Measurements from ENCODE around the gene CAPN11. TPM values are rescaled to one million over a fixed set of nuclear protein-coding genes. Genes with fewer than 3 reads are reported as not detected.

Gene CAPN11
- total and polyA plus RNA-seq, 2 experiments from 2014 or later = 1.1 to 1.7 TPM

DNA sequence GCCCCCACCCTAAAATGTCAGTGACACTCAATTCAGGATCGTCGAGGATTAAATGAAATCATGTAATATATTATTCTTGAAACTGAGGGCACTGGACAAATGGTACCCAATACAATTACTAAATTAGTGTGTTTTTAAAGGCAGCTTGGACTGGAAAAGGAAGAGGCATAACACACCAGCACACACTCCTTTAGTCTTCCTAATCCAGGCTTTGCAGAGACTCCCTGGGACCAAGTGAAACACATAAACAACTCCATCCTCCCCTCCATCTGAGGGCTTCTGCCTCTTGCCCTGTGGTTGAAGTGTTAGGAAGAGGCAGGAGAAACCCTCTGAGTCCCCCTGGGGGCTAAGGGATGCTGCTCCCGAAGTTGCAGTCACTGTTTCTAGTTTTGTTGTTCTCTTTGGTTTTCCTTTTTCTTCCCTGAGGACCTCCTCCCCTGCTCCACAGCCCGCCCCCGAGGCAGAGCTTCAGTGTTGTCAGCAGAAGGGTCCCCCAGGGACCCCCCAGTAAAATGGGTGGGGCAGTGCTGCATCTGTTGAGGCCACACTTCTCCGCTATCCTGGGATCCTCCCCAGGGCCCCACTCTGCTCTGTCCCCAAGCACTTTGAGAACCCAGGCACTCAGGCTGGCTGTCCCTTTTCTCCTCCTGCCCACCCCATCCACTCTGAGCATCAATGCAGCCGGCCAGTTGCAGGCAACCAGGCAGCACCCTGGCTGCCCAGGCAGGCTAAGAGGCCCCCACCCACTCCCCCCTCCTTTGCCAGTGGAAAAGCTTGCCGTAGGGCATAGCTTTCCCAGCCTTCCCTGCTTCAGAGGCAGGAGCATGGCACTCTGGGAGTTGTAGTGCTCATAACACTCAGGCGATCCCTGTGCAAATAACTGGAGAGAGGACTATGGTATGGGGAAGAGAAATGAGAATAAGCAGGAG lies 25.4 kb upstream of the CAPN11 start:
- Histone ChIP-seq H3K4me2 (peak overlapping the region; percentile 76), H3K27ac (ENCODE audit: low read depth) (peak overlapping the region; percentile 59; the same call in 1 of the 2 replicates), H3K9me2 (ENCODE audit: insufficient read depth) (no peaks in the 10 kb centered on the region), H3F3A (replicated peaks; ENCODE audit: low read depth) (0 out of 2 replicates have a peak, but pooled peaks cover 12% of the 10 kb centered on the region), H3K27me3 (ENCODE audit: insufficient read depth) (no peaks in the 10 kb centered on the region), H3K4me1 (ENCODE audit: insufficient read depth) (peaks cover 30% of the 10 kb centered on the region), H3K4me3 (peak overlapping the region; percentile 45; the same call in 1 of the 2 replicates), H3K36me3 (ENCODE audit: insufficient read depth) (no peaks in the 10 kb centered on the region), H2AFZ (no peak overlapping the region), H4K20me1 (replicated peaks; ENCODE audit: insufficient read depth) (peaks cover 11% of the 10 kb centered on the region), H3K79me2 (replicated peaks; ENCODE audit: insufficient read depth) (peaks cover 24% of the 10 kb centered on the region)
- no peak for TF ChIP-seq JUNB (IDR thresholded peaks at IDR 0.05; ENCODE audit: unreplicated experiment)
- TF ChIP-seq EZH2 (IDR thresholded peaks at IDR 0.05; ENCODE audit: low read depth, unreplicated experiment) = no peak
- no peak for TF ChIP-seq CREB1 (CRISPR knock-in tag; IDR thresholded peaks at IDR 0.05; ENCODE audit: low read depth)
- no peak for TF ChIP-seq STAT1 (IDR thresholded peaks at IDR 0.05; ENCODE audit: unreplicated experiment)
- TF ChIP-seq, protein P1, sequence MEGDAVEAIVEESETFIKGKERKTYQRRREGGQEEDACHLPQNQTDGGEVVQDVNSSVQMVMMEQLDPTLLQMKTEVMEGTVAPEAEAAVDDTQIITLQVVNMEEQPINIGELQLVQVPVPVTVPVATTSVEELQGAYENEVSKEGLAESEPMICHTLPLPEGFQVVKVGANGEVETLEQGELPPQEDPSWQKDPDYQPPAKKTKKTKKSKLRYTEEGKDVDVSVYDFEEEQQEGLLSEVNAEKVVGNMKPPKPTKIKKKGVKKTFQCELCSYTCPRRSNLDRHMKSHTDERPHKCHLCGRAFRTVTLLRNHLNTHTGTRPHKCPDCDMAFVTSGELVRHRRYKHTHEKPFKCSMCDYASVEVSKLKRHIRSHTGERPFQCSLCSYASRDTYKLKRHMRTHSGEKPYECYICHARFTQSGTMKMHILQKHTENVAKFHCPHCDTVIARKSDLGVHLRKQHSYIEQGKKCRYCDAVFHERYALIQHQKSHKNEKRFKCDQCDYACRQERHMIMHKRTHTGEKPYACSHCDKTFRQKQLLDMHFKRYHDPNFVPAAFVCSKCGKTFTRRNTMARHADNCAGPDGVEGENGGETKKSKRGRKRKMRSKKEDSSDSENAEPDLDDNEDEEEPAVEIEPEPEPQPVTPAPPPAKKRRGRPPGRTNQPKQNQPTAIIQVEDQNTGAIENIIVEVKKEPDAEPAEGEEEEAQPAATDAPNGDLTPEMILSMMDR (conservative IDR thresholded peaks at IDR 0.05; ENCODE audit: low read depth in 2 of 2) = peak; percentile 7 to 14; a peak in 1 of 4 replicates
- peaks cover 21% of the 10 kb centered on the region for H3K27me3 Mint-ChIP-seq (ENCODE audit: insufficient read depth, low read depth, poor library complexity)
- peak; percentile 85 for ATAC-seq
- peaks cover 13% of the 10 kb centered on the region for H3K36me3 Mint-ChIP-seq (ENCODE audit: low read depth)
- H3K27ac Mint-ChIP-seq = peak overlapping the region; percentile 74
- H3K4me3 Mint-ChIP-seq = peak overlapping the region; percentile 48
- peak; percentile 58 for DNase-seq (ENCODE audit: low spot score)
- H3K4me1 Mint-ChIP-seq = peaks cover 49% of the 10 kb centered on the region
- no peaks in the 10 kb centered on the region; the same call in 2 of the 3 replicates for H3K9me3 Mint-ChIP-seq

DNA sequence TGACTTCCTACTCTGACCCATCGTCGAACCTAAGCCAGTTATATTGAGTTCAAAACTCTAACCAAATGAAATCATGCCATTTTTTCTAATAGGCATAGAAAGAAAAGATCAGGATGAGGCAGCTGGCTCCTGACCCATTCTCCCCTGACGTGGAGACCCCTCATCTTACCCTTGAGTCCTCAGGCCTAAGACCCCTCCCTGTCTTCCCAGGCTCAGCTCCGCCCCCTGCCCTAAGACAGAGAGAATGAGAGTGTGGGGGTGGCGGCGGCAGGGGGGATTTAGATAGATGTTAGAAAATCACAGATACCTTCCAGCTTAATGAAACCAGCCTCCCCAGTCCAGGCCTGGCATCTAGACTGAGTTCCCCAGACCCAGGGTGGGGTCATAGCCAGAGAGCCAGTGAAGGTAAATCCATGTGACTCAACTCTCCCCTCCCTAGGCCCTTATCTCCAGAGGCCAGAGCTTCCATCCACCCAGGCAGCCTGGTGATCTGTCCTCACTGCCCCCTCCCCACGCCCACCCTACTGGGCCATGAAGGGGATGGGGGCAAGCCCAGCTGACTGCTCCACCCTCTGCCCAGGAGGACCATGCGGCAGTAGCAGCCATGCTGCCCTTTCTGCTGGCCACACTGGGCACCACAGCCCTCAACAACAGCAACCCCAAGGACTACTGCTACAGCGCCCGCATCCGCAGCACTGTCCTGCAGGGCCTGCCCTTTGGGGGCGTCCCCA lies 24.5 kb upstream of the CAPN11 start:
- peak overlapping the region; percentile 3; the same call in 1 of the 3 replicates for H3K4me3 Mint-ChIP-seq

More for the DNA sequence above, 24.5 kb upstream of the CAPN11 start:
- H3K36me3 Mint-ChIP-seq (ENCODE audit: low read depth) = peaks cover 17% of the 10 kb centered on the region
- no peaks in the 10 kb centered on the region; the same call in 2 of the 3 replicates for H3K9me3 Mint-ChIP-seq
- H3K36me3 ChIP-seq (ENCODE audit: insufficient read depth) = no peaks in the 10 kb centered on the region
- peak; percentile 12; the same call in 2 of the 3 replicates for ATAC-seq
- H3K4me3 ChIP-seq = no peak overlapping the region
- H3K27ac Mint-ChIP-seq = peak overlapping the region; percentile 74; the same call in 1 of the 2 replicates
- TF ChIP-seq, protein P1 (conservative IDR thresholded peaks at IDR 0.05; ENCODE audit: low read depth in 2 of 2) = 0 out of 4 replicates have a peak, but pooled peaks of 1 of the 2 experiments have one; percentile 8
- TF ChIP-seq CREB1 (CRISPR knock-in tag; IDR thresholded peaks at IDR 0.05; ENCODE audit: low read depth) (no peak), ZNF114 (CRISPR knock-in tag; IDR thresholded peaks at IDR 0.05) (no peak)
- 0 out of 2 replicates have a peak, but pooled peaks cover 12% of the 10 kb centered on the region for H3F3A ChIP-seq (replicated peaks; ENCODE audit: low read depth)
- 0 out of 2 replicates have a peak overlapping the region, but pooled peaks have one; percentile 59 for H3K27ac ChIP-seq (ENCODE audit: low read depth)
- H3K4me1 ChIP-seq (ENCODE audit: insufficient read depth) = peaks cover 30% of the 10 kb centered on the region
- H3K27me3 Mint-ChIP-seq (ENCODE audit: insufficient read depth, low read depth, poor library complexity) = peaks cover 19% of the 10 kb centered on the region
- no peaks in the 10 kb centered on the region for H3K9me2 ChIP-seq (ENCODE audit: insufficient read depth)
- DNase-seq (ENCODE audit: low spot score) = no peak
- H3K27me3 ChIP-seq (ENCODE audit: insufficient read depth) = no peaks in the 10 kb centered on the region
- H2AFZ ChIP-seq = no peak overlapping the region
- H3K79me2 ChIP-seq (replicated peaks; ENCODE audit: insufficient read depth) = peaks cover 15% of the 10 kb centered on the region
- H3K4me2 ChIP-seq = peak overlapping the region; percentile 76
- peaks cover 11% of the 10 kb centered on the region for H4K20me1 ChIP-seq (replicated peaks; ENCODE audit: insufficient read depth)
- peaks cover 53% of the 10 kb centered on the region for H3K4me1 Mint-ChIP-seq

Data from GM23338 (cell line).